ENCODE measurements around the gene HEATR5A.

HEATR5A gene

GRCh38 chr14:31346097-31346496, 74.3 kb downstream of the HEATR5A start:
- H3K4me2 ChIP-seq (ENCODE audit: insufficient read depth, low read length): no peak overlapping the region
- H3K79me2 ChIP-seq (ENCODE audit: insufficient read depth, low read length): no peaks in the 10 kb centered on the region
- no peaks in the 10 kb centered on the region for H4K20me1 ChIP-seq (ENCODE audit: insufficient read depth, low read length)
- H3K27me3 ChIP-seq (ENCODE audit: insufficient read depth, low read length, poor library complexity): no peaks in the 10 kb centered on the region
- TF ChIP-seq EZH2 (IDR thresholded peaks at IDR 0.05; ENCODE audit: borderline replicate concordance, low read depth, low read length, severe bottlenecking) (no peak), CTCF (IDR thresholded peaks at IDR 0.05; ENCODE audit: borderline replicate concordance, extremely low read depth, low read length, poor library complexity, severe bottlenecking) (no peak)
- no peak overlapping the region for H3K27ac ChIP-seq (ENCODE audit: low read length)
- ATAC-seq (ENCODE audit: insufficient read depth, low read depth): no peak
- no peaks in the 10 kb centered on the region for H3K9me3 ChIP-seq (ENCODE audit: insufficient read depth, low read length, severe bottlenecking)
- H2AFZ ChIP-seq (ENCODE audit: low read depth, low read length): no peak overlapping the region
- no peak overlapping the region for H3K4me3 ChIP-seq (ENCODE audit: low read depth in 1 of 2, low read length in 2 of 2)
- no peak overlapping the region for H3K9ac ChIP-seq (ENCODE audit: low read depth, low read length)
- no peaks in the 10 kb centered on the region for H3K4me1 ChIP-seq (ENCODE audit: insufficient read depth, low read length)
- no peak for DNase-seq
- no peaks in the 10 kb centered on the region for H3K36me3 ChIP-seq (ENCODE audit: insufficient read depth, low read length)

GRCh38 chr14:31341280-31341679, 79.1 kb downstream of the HEATR5A start:
- no peaks in the 10 kb centered on the region for H3K36me3 ChIP-seq (ENCODE audit: insufficient read depth, low read length)
- DNase-seq (no peak), ATAC-seq (ENCODE audit: insufficient read depth, low read depth) (no peak)
- no peaks in the 10 kb centered on the region for H3K27me3 ChIP-seq (ENCODE audit: insufficient read depth, low read length, poor library complexity)
- no peak for TF ChIP-seq CTCF (IDR thresholded peaks at IDR 0.05; ENCODE audit: borderline replicate concordance, extremely low read depth, low read length, poor library complexity, severe bottlenecking)
- no peak for TF ChIP-seq EZH2 (IDR thresholded peaks at IDR 0.05; ENCODE audit: borderline replicate concordance, low read depth, low read length, severe bottlenecking)
- H3K4me1 ChIP-seq (ENCODE audit: insufficient read depth, low read length): no peaks in the 10 kb centered on the region
- H2AFZ ChIP-seq (ENCODE audit: low read depth, low read length): no peak overlapping the region
- no peaks in the 10 kb centered on the region for H3K79me2 ChIP-seq (ENCODE audit: insufficient read depth, low read length)
- no peaks in the 10 kb centered on the region for H3K9me3 ChIP-seq (ENCODE audit: insufficient read depth, low read length, severe bottlenecking)
- no peak overlapping the region for H3K4me2 ChIP-seq (ENCODE audit: insufficient read depth, low read length)
- no peak overlapping the region for H3K27ac ChIP-seq (ENCODE audit: low read length)
- H3K4me3 ChIP-seq (ENCODE audit: low read depth in 1 of 2, low read length in 2 of 2): no peak overlapping the region
- H3K9ac ChIP-seq (ENCODE audit: low read depth, low read length): no peak overlapping the region
- no peaks in the 10 kb centered on the region for H4K20me1 ChIP-seq (ENCODE audit: insufficient read depth, low read length)

GRCh38 chr14:31340297-31341063, 79.9 kb downstream of the HEATR5A start:
- Histone ChIP-seq H3K9ac (ENCODE audit: low read depth, low read length) (no peak overlapping the region), H3K79me2 (ENCODE audit: insufficient read depth, low read length) (no peaks in the 10 kb centered on the region), H3K27me3 (ENCODE audit: insufficient read depth, low read length, poor library complexity) (no peaks in the 10 kb centered on the region), H3K4me2 (ENCODE audit: insufficient read depth, low read length) (no peak overlapping the region), H2AFZ (ENCODE audit: low read depth, low read length) (no peak overlapping the region), H3K27ac (ENCODE audit: low read length) (no peak overlapping the region), H3K4me1 (ENCODE audit: insufficient read depth, low read length) (no peaks in the 10 kb centered on the region), H4K20me1 (ENCODE audit: insufficient read depth, low read length) (no peaks in the 10 kb centered on the region), H3K4me3 (ENCODE audit: low read depth in 1 of 2, low read length in 2 of 2) (no peak overlapping the region), H3K9me3 (ENCODE audit: insufficient read depth, low read length, severe bottlenecking) (no peaks in the 10 kb centered on the region), H3K36me3 (ENCODE audit: insufficient read depth, low read length) (no peaks in the 10 kb centered on the region)
- ATAC-seq (ENCODE audit: insufficient read depth, low read depth) (no peak), DNase-seq (no peak)
- no peak for TF ChIP-seq CTCF (IDR thresholded peaks at IDR 0.05; ENCODE audit: borderline replicate concordance, extremely low read depth, low read length, poor library complexity, severe bottlenecking)
- TF ChIP-seq EZH2 (IDR thresholded peaks at IDR 0.05; ENCODE audit: borderline replicate concordance, low read depth, low read length, severe bottlenecking): no peak
